Breast epithelium (tissue), 3 donors: Measurements from ENCODE around the gene RCAN3.

Experiments used
- POLR2A ChIP-seq: fragments of 450-650 bp; IDR thresholded peaks from one replicate; pipeline ENCODE4 v1.6.1; 2016; ENCODE audit warnings: antibody characterized with exemption, mild to moderate bottlenecking, moderate library complexity
- POLR2AphosphoS5 ChIP-seq, 3 donors: sonication (generic); formaldehyde crosslinking; IDR thresholded peaks; one replicate each; pipeline ENCODE4 v1.6.1; 2017; ENCODE audit warnings: antibody characterized with exemption in 3 of 3
- TF ChIP-seq, protein P1 (sequence below), 3 donors: fragments of 450-650 bp; IDR thresholded peaks; one replicate each; pipeline ENCODE4 v1.5.1; 2016 to 2017; ENCODE audit warnings: antibody characterized with exemption in 3 of 3, mild to moderate bottlenecking in 3 of 3, moderate library complexity in 3 of 3

DNA sequence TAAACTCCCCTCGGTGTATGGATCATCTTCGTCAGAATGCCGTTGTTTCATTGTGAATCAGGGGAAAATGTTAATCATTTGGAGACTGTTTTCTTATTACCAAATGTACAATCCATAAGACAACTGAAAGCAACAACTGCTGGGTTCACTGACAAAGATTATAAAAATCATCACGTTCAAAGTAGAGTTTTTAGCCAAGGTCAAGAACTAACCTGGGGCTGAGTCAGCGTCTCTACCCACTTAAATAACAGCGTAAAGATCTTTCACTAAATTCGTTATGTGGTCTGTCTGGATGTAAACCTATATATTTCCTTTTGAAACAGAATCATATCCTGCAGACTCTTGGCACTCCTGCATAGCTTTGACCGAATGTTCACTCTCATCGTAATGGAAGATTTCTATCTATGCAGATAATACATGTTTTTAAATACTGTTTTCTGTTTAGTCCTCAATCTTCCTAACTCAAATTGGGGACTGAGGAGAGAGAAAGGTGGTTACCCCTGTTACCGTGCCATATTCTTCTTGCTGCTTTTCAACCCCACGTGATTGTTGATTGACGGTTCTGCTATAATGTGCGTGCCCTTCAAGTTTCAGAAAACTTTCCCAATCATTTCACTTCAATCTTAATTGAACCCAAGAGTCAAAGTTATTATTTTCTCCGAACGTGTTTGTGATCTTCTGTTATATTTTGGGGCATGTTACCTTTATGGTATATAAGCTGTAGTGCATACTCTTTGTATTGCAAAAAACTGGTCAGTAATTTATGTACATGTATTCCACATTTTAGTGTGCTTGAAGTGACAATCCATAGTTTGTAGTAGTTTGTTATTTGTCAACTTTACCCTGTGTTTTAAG, 37.6 kb downstream of the RCAN3 start:
- TF ChIP-seq, protein P1, sequence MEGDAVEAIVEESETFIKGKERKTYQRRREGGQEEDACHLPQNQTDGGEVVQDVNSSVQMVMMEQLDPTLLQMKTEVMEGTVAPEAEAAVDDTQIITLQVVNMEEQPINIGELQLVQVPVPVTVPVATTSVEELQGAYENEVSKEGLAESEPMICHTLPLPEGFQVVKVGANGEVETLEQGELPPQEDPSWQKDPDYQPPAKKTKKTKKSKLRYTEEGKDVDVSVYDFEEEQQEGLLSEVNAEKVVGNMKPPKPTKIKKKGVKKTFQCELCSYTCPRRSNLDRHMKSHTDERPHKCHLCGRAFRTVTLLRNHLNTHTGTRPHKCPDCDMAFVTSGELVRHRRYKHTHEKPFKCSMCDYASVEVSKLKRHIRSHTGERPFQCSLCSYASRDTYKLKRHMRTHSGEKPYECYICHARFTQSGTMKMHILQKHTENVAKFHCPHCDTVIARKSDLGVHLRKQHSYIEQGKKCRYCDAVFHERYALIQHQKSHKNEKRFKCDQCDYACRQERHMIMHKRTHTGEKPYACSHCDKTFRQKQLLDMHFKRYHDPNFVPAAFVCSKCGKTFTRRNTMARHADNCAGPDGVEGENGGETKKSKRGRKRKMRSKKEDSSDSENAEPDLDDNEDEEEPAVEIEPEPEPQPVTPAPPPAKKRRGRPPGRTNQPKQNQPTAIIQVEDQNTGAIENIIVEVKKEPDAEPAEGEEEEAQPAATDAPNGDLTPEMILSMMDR (IDR thresholded peaks at IDR 0.05) = no peak
- TF ChIP-seq POLR2A = no peak
- no peak for TF ChIP-seq POLR2AphosphoS5 (IDR thresholded peaks at IDR 0.05)
